ENCODE results near the gene FGF9. TPM values are rescaled to one million over a fixed set of nuclear protein-coding genes. Genes with fewer than 3 reads are reported as not detected.

The FGF9 gene
- 0.65 TPM in 1 of 2 replicates, not detected in the other for total RNA-seq (2014; rRNA removed; shearing (Covaris generic))
- 0.39 and 0.75 TPM in 2 replicates for polyA plus RNA-seq (2016; fragmentation: Nextera tagmentation; extraction: Ambion mirVana)

- H3F3A ChIP-seq (ENCODE audit: insufficient read depth), result 0 out of 2 replicates have a peak, but pooled peaks cover 7% of the 10 kb centered on the region
- 1% methylated on average over 46 to 62 of the region's 62 CpGs for WGBS, 2 experiments (ENCODE audit: low coverage in 1 of 2, low lambda C conversion rate in 2 of 2, missing lambda C conversion rate in 2 of 2)
- H3K9me2 ChIP-seq (ENCODE audit: insufficient read depth), result no peaks in the 10 kb centered on the region
- peak within 1 kb of the TSS; percentile 81 for H2AFZ ChIP-seq
- H3K79me2 ChIP-seq (ENCODE audit: insufficient read depth), result no peaks in the 10 kb centered on the region
- no peaks in the 10 kb centered on the region for H4K20me1 ChIP-seq (ENCODE audit: insufficient read depth)
- peak within 1 kb of the TSS; percentile 72 for H3K4me3 ChIP-seq
- peak; percentile 80 for DNase-seq
- peak within 1 kb of the TSS; percentile 88 for H3K4me2 ChIP-seq (ENCODE audit: unreplicated experiment)
- H3K36me3 ChIP-seq (ENCODE audit: low read depth), result no peaks in the 10 kb centered on the region
- no peak within 1 kb of the TSS for H3K27ac ChIP-seq
- in situ Hi-C loops (cut with MboI), result no loop called here
- peaks cover 56% of the 10 kb centered on the region for H3K27me3 ChIP-seq (replicated peaks; ENCODE audit: insufficient read depth)
- H3K9ac ChIP-seq, result peak within 1 kb of the TSS; percentile 15; the same call in 1 of the 2 replicates
- no peaks in the 10 kb centered on the region for H3K9me3 ChIP-seq (ENCODE audit: low read depth)
- 0 out of 2 replicates have a peak, but pooled peaks cover 2% of the 10 kb centered on the region for H3K4me1 ChIP-seq (ENCODE audit: insufficient read depth)
- TF ChIP-seq EZH2 (IDR thresholded peaks at IDR 0.05; ENCODE audit: insufficient read depth, poor library complexity, severe bottlenecking), result no peak
- no peak for TF ChIP-seq EZH2phosphoT487 (IDR thresholded peaks at IDR 0.05; ENCODE audit: insufficient read depth, low read depth)
These were observed at the start of gene FGF9 for GRCh38 chr13:21670883-21671619. Gene FGF9 (plus strand): TSS chr13:21671073. CDS start chr13:21671913, 840 bp downstream.

- H3K4me2 ChIP-seq (ENCODE audit: unreplicated experiment), result no peak overlapping the region
- H3K27me3 ChIP-seq (replicated peaks; ENCODE audit: insufficient read depth), result no peaks in the 10 kb centered on the region
- no peak overlapping the region for H3K4me3 ChIP-seq
- H3K27ac ChIP-seq, result no peak overlapping the region
- no peaks in the 10 kb centered on the region for H3K4me1 ChIP-seq (ENCODE audit: insufficient read depth)
- in situ Hi-C loops (cut with MboI), result loop anchor here (25.0 kb wide), 1 partner anchor 1137 kb away; no protein-coding TSS in a partner anchor
- no peak for TF ChIP-seq EZH2phosphoT487 (IDR thresholded peaks at IDR 0.05; ENCODE audit: insufficient read depth, low read depth)
- no peak for TF ChIP-seq EZH2 (IDR thresholded peaks at IDR 0.05; ENCODE audit: insufficient read depth, poor library complexity, severe bottlenecking)
- no peaks in the 10 kb centered on the region for H3K9me2 ChIP-seq (ENCODE audit: insufficient read depth)
- WGBS, 2 experiments (ENCODE audit: low coverage in 1 of 2, low lambda C conversion rate in 2 of 2, missing lambda C conversion rate in 2 of 2), result 26 to 27% methylated on average over 8 of the region's 8 CpGs
- H3K79me2 ChIP-seq (ENCODE audit: insufficient read depth), result no peaks in the 10 kb centered on the region
- H3K36me3 ChIP-seq (ENCODE audit: low read depth), result no peaks in the 10 kb centered on the region
- H2AFZ ChIP-seq, result 0 out of 2 replicates have a peak overlapping the region, but pooled peaks have one; percentile 31
- no peaks in the 10 kb centered on the region for H3F3A ChIP-seq (ENCODE audit: insufficient read depth)
- H3K9me3 ChIP-seq (ENCODE audit: low read depth), result no peaks in the 10 kb centered on the region
- no peaks in the 10 kb centered on the region for H4K20me1 ChIP-seq (ENCODE audit: insufficient read depth)
- no peak overlapping the region for H3K9ac ChIP-seq
- DNase-seq, result peak; percentile 63
These were observed 45.5 kb upstream of the FGF9 start for GRCh38 chr13:21625366-21625765.

- no peak overlapping the region for H3K4me3 ChIP-seq
- no peaks in the 10 kb centered on the region for H3K27me3 ChIP-seq (replicated peaks; ENCODE audit: insufficient read depth)
- no peak overlapping the region for H3K9ac ChIP-seq
- no peaks in the 10 kb centered on the region for H3K36me3 ChIP-seq (ENCODE audit: low read depth)
- no peaks in the 10 kb centered on the region for H3F3A ChIP-seq (ENCODE audit: insufficient read depth)
- no peak overlapping the region for H3K4me2 ChIP-seq (ENCODE audit: unreplicated experiment)
- H2AFZ ChIP-seq, result no peak overlapping the region
- no peaks in the 10 kb centered on the region for H3K9me3 ChIP-seq (ENCODE audit: low read depth)
- H4K20me1 ChIP-seq (ENCODE audit: insufficient read depth), result no peaks in the 10 kb centered on the region
- H3K4me1 ChIP-seq (ENCODE audit: insufficient read depth), result no peaks in the 10 kb centered on the region
- DNase-seq, result no peak
- H3K27ac ChIP-seq, result no peak overlapping the region
- in situ Hi-C loops (cut with MboI), result loop anchor here (25.0 kb wide), 1 partner anchor 1130 kb away; no protein-coding TSS in a partner anchor
- TF ChIP-seq EZH2 (IDR thresholded peaks at IDR 0.05; ENCODE audit: insufficient read depth, poor library complexity, severe bottlenecking), result no peak
- TF ChIP-seq EZH2phosphoT487 (IDR thresholded peaks at IDR 0.05; ENCODE audit: insufficient read depth, low read depth), result no peak
- no peaks in the 10 kb centered on the region for H3K79me2 ChIP-seq (ENCODE audit: insufficient read depth)
- no peaks in the 10 kb centered on the region for H3K9me2 ChIP-seq (ENCODE audit: insufficient read depth)
These were observed 38.7 kb upstream of the FGF9 start for GRCh38 chr13:21632196-21632595.

GRCh38 chr13:21636656-21637055 is 34.2 kb upstream of the FGF9 start:
- no peak for DNase-seq
- Histone ChIP-seq H3K4me1 (ENCODE audit: insufficient read depth) (no peaks in the 10 kb centered on the region), H3K9me3 (ENCODE audit: low read depth) (no peaks in the 10 kb centered on the region), H3K79me2 (ENCODE audit: insufficient read depth) (no peaks in the 10 kb centered on the region), H2AFZ (no peak overlapping the region), H3K27me3 (replicated peaks; ENCODE audit: insufficient read depth) (no peaks in the 10 kb centered on the region), H3K4me2 (ENCODE audit: unreplicated experiment) (no peak overlapping the region), H3K9ac (no peak overlapping the region), H3F3A (ENCODE audit: insufficient read depth) (no peaks in the 10 kb centered on the region), H3K9me2 (ENCODE audit: insufficient read depth) (no peaks in the 10 kb centered on the region), H4K20me1 (ENCODE audit: insufficient read depth) (no peaks in the 10 kb centered on the region), H3K36me3 (ENCODE audit: low read depth) (no peaks in the 10 kb centered on the region), H3K27ac (no peak overlapping the region), H3K4me3 (no peak overlapping the region)
- in situ Hi-C loops (cut with MboI), result loop anchor here (25.0 kb wide), 1 partner anchor 1126 kb away; no protein-coding TSS in a partner anchor
- 71 to 87% methylated on average over 3 of the region's 3 CpGs for WGBS, 2 experiments (ENCODE audit: low coverage in 1 of 2, low lambda C conversion rate in 2 of 2, missing lambda C conversion rate in 2 of 2)
- TF ChIP-seq EZH2 (IDR thresholded peaks at IDR 0.05; ENCODE audit: insufficient read depth, poor library complexity, severe bottlenecking), result no peak
- TF ChIP-seq EZH2phosphoT487 (IDR thresholded peaks at IDR 0.05; ENCODE audit: insufficient read depth, low read depth), result no peak

All from GM23248 (cell line).